HG03066 (cell line): Measurements from ENCODE around the gene CDCA8.

Experiments
- ATAC-seq: cut with Tn5 transposase; IDR thresholded peaks from one replicate; pipeline ENCODE4 v1.9.1; 2021; ENCODE audit warnings: low read depth; ENCODE audit not compliant: unreplicated experiment

CDCA8 gene

DNA sequence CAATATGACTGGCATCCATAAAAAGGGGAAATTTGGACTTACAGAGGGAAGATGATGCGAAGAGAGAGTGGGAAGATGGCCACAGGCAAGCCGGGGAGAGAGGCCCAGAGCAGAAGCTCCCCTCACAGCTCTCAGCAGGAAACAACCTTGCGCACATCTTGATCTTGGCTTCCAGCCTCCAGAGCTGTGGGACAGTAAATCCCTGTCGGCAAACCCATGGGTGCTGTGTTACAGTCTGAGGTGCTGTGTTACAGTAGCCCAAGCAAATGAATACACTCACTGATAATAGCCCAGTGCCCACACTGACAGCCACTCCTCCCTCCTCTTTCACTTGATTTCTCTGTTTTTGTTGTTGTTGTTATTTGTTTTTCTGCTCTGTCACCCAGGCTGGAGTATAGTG is 22.4 kb downstream of the CDCA8 start:
- ATAC-seq, result no peak

DNA sequence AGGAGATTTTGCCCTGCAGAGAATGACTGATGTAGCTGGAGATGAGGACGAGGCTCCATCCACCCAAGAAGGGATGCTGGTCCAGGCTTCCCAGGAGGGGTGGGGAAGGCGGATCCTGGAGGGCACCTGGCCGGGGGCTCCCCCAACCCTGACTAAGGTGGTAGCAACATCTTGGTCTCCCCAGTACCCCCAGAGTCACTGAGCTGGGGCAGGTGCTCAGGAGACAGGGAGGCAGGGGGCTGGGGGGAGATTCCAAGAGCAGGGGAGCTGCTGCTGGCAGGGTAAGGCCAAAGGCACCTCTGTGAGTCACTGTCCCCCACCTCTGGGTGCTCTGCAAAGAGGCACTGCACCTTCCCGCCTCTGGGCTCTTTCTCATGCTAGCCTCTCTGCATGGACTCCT is 24.0 kb downstream of the CDCA8 start:
- no peak for ATAC-seq

DNA sequence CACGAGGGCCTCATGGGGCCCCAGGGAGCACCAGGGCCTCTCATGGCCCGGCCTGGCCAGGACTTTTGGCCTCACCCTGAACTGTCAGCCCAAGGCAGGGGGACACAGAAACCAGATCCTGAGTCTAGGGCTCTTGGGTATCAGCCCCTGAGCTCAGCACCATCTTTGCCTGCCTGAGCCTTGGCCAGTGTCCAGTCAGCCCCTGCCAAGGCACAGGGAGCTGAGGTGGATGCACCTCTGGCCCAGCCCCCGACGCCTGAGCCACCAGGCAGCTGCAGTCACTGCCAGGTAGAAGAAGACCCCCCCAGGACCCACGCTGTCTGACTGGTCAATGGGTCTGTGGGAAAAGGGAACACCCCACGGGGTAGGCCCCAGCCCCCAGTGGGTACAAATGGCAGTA is 25.3 kb downstream of the CDCA8 start:
- no peak for ATAC-seq

DNA sequence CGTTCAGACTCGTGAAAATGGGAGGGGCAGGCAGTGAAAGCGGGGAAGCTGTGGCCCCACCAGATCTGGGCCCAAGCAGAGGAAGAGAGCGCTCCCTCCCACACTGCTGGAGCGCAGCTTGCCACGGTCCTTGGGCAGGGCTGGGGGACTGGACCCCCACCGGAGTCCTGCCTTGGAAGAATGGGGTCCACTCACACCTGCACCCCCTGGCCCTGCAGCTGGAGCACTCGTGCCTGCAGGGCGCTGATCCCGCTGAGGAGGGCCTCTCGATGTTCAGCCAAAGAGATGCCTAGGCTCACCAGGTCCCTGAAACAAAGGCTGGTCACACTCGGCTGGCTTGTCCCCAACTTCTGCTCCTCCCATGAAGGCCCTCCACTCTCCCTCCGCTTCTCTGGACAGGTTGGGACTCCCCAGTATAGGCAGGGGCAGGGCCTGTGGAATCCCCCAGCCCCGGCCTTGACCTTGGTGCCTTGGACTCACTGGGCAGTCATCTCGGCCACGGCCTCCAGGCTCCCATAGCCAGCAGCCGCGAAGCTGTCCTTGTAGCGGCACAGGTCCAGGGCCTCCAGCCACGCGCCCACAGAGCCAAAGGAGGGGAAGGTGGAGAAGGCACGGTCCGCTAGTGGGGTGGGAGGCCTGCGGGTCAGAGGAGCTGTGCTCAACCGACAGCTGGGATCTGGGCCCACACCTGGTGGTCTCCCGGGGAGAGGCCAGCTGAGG is 26.0 kb downstream of the CDCA8 start:
- no peak for ATAC-seq

DNA sequence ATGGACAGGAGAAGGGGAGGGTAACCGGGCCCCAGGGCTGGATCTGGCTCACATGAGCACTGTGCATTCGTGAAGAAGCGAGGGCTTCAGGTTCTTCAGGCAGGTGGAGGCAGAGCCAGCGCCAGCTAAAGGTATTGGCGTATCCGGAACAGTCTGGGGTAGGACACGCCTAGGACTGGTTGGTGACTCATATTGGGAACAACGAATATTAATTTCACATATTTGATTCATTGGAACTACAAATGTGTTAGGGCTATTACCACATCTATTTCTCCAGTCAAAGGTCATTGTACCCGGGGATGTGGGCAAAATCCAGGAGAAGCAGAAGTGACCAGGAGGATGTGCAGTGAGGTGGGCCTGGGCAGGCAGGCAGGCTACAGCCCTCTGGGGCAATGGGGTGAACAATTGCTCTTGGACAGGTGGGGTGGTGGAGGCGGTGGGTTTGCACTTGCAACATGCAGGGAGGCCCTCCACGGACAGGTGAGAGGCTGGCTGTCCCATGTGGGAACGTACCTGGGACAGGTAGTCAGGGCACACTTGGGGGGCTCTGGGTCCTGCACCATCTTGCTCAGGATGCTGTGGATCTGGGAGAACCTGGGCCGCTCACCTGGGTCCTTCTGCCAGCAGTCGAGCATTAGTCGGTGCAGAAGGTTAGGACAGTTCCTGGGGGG is 26.7 kb downstream of the CDCA8 start:
- no peak for ATAC-seq

DNA sequence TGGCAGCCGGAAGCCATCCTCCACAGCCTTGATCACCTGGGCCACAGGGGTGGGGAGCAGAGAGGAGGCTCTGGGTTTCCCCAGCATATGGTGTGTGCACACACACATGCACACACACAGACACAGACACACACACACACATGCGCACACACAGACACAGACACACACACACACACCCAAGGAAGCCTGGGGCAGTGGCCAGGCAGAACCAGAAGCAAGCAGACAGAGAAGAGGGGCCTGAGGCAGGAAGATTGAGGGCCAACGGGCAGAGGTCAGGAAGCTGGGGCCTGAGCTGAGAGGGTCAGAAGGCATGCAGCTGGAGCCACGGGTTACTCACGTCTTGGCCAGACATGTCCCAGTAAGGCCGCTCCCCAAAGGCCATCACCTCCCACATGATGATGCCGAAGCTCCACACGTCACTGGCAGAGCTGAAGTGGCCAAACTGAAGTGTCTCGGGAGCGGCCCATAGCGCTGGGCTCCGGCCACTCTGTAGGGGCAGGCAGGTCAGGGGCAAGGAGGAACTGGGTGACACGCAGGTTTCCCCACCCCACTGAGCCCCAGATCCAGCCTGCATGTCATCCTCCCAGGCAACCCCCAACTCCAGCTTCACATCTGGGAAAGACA is 27.4 kb downstream of the CDCA8 start:
- no peak for ATAC-seq

DNA sequence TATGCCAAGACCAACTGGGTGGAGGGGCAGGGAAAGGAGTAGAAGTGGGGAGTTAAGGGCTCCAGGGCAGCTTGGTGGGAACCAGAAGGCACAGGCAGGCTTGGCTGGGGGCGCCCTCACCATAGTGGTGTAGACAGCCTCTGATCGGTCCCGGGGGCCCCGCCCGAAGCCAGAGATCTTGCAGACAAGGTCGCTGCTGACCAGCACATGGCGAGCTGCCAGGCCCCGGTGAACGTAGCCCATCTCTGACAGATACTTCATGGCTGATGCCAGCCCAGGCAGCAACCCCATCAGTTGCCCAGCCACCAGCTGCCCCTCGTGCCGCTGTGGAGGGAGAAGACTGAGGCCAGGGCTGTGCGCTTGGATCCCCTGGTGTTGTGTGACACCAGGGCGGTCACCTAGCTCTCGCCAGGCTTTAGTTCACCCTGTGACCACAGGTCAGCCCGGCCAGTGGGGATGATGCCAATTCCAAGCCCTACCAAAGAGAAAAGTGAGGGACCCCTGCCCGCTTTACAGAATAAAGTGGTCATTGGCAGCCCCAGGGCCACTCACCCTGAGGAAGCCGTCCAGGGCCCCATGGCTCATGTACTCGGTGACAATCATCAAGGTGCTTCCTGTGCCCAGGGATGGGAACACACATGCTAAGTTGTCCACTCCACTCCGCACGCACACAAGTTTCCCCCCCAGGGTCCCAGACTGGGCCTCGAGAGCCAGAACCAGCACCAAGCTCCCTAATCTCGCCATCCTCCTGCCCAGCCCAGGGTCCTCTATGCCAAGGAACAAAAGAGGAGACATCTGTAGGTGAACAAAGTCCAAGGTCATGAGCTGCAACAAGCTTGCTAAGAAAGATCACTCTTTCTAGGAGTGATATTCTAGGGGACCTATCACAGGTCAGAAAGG is 28.2 kb downstream of the CDCA8 start:
- ATAC-seq, result no peak

DNA sequence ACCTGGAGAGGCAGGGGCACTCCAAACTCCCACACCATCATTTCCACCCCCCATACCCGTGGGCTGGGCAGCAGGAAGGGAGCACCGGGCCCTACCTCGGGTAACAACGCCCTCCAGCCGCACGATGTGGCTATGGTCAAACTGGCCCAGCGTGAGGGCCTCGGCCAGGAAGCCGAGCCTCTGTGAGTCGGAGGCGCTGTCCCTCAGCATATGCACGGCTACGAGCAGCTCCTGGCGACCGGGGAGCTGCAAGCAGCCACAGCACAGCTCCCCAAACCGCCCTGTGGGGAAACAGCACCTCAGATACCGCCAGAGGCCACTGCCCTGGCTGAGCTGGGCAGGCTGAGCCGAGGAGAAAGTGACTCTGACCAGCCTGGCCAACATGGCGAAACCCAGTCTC is 29.2 kb downstream of the CDCA8 start:
- no peak for ATAC-seq

DNA sequence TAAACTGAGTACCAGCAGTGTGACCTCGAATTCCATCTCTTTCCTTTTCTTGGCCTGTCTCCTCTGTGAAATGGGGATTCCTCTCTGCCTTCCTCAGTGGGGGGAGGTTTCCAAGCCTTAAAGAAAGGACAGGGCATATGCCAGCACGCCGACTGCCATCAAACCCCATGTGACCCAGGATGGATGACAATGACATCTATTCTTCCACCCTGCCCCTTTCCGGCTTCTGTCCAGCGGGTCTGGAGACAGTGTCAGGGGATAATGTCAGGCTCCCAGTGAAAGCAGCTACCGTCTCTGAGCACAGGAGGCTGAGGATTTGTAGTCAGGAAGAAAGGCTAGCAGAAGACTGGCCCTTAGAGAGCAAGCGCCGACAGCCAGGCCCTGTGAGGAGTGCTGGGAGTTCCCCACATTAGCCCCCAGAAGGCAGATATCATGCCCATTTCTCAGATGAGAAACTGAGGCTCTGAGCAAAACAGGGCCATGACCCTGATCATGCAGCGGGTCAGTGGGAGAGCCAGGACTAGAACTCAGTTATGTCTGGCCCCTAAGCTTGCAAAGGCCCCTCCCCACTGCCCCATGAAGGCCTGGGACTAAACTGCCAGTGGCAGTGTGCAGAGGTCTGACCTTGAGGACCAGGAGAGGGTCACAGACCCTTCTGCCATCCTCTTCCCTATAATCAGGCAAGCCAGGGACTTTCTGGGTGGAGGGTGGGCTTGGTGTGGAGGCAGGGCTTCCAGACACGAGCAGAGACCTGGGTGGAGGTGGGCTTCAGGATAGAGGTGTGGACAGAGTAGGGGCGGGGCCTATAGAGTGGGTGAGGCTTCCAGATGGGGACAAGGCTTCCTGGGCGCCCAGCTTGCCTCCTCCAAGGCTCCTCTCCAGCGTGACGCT is 30.1 kb downstream of the CDCA8 start:
- ATAC-seq, result no peak

DNA sequence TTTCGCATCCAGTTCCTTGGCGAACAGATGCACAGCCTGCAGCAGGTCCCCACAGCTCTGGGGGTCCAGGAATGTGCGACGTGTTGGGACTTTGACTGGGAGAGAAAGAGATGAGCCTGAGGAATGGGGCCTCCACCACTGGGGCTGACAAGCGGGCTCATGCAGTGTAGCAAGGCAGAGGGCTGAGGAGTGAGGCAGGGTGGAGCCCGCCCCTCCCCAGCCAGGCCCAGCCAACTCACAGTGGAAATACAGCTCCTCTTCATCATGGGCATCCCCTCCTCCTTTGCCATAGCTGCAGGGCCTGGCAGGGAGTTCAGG is 30.7 kb downstream of the CDCA8 start:
- no peak for ATAC-seq

DNA sequence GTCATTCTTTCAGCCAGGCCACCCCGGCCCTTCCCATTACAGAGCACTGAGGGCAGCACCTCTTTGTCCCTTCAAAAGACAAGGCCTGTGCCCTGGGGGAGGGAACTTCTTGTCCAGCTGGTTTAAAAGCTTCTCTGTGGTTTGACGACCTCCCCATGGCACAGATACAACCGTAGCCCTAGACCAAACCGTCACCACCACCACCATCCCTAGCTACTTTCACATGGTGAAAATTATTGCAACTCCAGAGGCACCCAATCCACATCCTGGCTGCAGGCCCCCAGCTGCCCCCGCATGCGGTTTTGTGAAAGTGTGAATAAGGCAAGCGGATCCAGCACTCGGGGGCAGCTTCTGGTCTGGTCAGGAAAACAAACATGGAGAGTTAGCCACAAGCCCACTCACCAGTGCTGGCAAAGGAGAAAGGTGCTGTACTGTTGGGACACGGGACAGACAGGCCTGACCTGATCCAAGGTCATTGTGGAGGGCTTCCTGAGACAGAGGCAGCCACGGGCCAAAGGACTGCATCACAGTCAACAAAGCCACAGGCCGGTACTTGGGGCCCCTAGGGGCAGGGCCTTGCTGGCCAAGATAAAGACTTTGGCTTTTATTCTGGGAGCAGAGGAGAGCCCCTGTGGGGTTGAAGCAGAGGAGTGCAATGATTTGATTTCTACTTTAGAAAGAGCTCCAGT is 31.2 kb downstream of the CDCA8 start:
- ATAC-seq, result no peak

DNA sequence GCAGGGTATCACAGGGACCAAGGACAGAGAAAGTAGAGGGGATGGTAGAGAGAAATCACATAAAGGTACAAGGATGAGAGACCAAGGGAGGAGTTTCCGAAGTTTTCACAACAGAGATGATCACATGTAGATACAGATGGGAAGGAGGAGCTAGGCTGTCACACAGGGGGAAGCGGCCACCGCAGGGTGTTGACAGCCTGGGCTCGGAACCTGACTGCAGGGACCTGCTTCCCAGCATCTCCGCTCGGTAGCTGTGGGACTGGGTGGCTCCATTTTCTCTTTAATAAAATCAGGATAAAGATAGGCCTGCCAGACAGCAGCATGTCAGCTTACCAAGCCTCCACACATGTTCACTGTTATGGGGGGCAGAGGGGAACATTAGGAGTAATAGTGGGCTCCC is 32.3 kb downstream of the CDCA8 start:
- ATAC-seq, result no peak

DNA sequence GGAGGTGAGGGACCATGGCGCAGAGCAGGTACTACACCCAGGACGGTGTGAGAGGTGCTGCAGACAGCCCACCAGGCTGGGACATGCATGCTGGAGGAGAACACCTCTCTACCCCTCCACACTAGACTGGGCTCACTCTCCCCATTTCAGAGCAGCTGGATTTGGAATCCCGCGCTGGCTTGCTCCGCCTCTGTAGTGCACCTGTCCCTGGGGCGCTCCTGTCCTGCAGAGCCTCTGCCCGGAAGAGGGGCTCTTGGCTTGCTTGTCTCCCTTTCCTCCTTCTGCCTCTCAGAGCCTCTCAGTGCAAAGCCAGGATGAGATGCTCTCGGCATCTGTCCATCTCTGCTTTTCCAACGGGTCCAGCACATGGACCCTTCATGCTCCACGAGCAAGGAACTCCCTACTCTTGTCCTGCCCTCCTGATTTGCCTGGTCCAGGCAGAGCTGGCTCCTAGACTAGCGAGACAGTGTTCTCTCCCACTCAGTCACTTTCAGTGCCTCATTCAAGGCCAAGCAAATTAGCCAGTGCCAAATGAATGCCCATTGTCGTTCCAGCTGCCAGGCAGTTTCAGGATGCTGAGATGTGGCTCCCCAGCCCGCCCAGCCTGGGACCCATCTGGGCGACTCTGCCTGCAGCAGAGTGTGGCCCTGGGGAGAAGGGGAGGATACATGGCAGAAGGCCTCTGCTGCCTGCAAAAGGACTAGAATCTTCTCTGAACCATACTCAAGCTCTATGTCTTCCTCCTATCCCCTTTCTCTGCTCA is 33.7 kb downstream of the CDCA8 start:
- ATAC-seq, result no peak

DNA sequence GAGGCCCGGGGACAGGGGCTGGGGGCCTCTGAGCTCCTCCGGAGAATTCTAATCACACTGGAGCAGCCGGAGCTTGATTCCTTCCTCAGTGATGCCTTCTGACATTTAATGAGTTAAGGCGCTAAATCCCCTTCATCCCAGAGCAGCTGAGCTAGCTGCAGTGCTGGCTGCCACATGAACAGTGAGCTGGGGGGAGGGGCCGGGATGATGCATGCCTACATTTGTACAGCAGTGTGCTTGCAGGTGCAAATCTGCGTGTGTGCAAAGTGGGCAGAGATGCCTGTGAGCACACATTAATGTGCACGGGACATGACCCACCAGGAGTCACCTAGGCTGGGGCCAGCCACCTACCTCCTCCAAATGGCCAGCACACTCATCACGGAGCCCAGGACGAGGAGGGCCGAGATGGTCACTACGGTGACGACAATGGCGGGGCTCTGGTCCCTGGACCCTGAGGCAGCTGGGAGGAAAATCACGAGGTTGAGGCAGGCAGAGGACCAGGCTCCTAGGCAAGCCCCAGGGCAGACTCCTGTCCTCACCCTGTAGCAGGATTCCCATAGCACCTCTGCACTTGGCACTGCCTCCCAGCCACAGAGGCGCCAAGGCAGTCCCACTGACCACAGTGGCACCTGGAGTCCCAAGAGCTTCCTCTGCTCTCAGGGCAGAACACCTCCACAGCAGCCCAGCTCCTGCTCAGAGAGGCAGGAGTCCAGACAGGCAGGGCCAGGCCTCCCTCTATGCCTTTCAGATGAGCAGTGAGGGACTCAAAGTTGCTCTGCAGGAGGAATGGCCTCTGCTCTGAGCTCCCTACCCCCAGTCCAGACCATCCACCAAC is 34.7 kb downstream of the CDCA8 start:
- no peak for ATAC-seq

DNA sequence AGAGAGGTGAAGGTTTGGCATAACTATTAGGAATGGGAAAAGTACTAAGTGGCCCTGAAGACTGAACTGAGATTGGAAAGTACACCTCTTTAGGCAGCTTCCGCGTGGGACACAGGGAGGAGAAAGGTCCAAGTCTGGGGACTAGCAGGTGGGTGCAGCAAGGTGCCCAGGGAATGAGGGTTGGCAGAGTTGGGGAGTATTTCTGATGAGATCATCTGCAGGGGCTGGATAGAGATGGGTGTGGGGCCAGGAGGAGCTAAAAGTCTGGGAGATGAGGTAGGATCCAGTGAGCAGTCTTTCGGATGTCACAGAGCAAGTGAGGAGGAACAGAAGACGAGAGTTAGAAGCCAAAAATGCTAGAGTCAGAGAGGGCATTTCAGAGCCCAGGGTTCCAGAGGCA is 36.1 kb downstream of the CDCA8 start:
- ATAC-seq, result no peak

DNA sequence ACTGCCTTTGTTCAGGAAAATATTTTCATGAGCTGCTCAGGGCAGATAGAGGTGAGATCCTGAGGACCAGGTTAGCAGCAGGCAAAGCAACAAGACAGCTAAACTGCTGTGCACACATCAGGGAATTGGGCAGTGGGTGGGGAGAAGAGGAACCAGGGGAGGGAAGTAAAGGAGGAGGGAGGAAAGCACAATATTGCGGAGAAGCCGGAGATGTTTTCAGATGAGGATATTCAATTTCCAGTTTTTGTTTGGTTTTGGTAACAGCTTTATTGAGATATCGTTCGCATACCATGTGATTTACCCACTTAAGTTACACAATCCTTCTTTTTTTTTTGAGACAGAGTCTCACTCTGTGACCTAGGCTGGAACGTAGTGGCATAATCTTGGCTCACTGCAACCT is 38.1 kb downstream of the CDCA8 start:
- ATAC-seq, result no peak

DNA sequence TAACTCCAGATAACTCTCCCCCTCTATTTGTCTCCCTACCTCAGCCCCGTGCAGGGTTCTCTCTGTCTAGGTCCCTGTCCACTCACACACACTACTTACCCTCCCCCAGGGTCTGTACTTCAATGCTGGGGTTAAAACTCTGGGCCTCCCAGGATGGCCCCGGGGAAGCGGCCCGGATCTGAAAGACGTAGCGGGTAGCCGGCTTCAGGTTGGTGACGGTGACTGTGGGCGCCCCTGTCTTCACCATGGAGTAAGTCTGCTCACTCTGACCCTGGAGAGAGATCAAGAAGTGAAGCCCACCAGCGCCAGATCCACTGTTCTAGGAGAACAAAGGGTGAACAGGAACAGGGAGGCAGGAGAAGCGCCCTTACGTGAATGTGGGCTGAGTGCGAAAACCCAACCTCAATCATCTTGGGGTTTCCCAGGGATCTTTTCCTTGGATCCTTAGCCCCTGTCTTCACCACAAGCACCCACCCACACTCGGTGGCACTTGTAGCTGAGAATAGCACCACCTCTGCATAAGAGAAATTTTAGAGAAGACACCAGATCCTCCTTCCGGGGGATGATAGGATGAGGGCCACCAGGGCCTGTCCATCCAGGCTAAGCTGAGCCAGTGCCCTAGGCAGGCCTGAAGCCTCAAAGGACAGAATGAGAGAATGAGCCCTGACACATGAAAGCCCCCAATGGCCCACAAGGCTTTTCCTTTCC is 39.1 kb downstream of the CDCA8 start:
- no peak for ATAC-seq
